Measurements from ENCODE around the gene IL17RB.

IL17RB gene

DNA sequence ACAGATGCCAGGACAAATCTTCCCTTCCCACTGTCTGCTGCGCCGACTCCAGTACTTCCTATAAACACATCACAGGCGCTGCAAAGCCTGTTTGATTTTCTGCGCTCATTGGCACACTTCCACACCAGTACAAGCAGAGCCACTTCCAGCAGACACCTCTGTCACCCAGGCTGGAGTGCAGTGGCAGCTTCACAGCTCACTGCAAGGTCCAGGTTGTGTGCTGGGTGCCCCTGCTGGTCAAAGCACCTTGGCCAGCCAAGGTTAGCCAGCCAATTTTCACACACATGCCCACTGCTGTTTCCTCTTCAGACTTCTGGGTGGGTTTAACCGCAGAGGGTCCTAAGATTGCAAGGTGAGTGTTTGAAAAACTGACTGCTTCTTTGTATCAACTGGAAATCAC is 5.1 kb upstream of the IL17RB start:
- TF ChIP-seq, protein P1, sequence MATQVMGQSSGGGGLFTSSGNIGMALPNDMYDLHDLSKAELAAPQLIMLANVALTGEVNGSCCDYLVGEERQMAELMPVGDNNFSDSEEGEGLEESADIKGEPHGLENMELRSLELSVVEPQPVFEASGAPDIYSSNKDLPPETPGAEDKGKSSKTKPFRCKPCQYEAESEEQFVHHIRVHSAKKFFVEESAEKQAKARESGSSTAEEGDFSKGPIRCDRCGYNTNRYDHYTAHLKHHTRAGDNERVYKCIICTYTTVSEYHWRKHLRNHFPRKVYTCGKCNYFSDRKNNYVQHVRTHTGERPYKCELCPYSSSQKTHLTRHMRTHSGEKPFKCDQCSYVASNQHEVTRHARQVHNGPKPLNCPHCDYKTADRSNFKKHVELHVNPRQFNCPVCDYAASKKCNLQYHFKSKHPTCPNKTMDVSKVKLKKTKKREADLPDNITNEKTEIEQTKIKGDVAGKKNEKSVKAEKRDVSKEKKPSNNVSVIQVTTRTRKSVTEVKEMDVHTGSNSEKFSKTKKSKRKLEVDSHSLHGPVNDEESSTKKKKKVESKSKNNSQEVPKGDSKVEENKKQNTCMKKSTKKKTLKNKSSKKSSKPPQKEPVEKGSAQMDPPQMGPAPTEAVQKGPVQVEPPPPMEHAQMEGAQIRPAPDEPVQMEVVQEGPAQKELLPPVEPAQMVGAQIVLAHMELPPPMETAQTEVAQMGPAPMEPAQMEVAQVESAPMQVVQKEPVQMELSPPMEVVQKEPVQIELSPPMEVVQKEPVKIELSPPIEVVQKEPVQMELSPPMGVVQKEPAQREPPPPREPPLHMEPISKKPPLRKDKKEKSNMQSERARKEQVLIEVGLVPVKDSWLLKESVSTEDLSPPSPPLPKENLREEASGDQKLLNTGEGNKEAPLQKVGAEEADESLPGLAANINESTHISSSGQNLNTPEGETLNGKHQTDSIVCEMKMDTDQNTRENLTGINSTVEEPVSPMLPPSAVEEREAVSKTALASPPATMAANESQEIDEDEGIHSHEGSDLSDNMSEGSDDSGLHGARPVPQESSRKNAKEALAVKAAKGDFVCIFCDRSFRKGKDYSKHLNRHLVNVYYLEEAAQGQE (IDR thresholded peaks at IDR 0.05; ENCODE audit: insufficient read depth in 1 of 2, low read depth in 2 of 2, low read length in 2 of 2), result no peak

- no peak for TF ChIP-seq POLR2AphosphoS5 (IDR thresholded peaks at IDR 0.05; ENCODE audit: low read depth, low read length)
- TF ChIP-seq SIN3A (IDR thresholded peaks at IDR 0.05; ENCODE audit: borderline replicate concordance, insufficient read depth, low read length), result no peak
- no peak for TF ChIP-seq TAF1 (IDR thresholded peaks at IDR 0.05; ENCODE audit: borderline replicate concordance, insufficient read depth, low read length)
- TF ChIP-seq, protein P1 (IDR thresholded peaks at IDR 0.05; ENCODE audit: insufficient read depth in 1 of 2, low read depth in 2 of 2, low read length in 2 of 2), result no peak
- TF ChIP-seq FOXP2 (optimal IDR thresholded peaks at IDR 0.05; ENCODE audit: borderline replicate concordance, extremely low read depth, extremely low read length, insufficient read depth), result no peak
Measured at GRCh38 chr3:53842436-53843194, 3.8 kb upstream of the IL17RB start.

GRCh38 chr3:53843195-53844177 is 2.9 kb upstream of the IL17RB start:
- TF ChIP-seq POLR2AphosphoS5 (IDR thresholded peaks at IDR 0.05; ENCODE audit: low read depth, low read length), result no peak

- no peak for TF ChIP-seq TAF1 (IDR thresholded peaks at IDR 0.05; ENCODE audit: borderline replicate concordance, insufficient read depth, low read length)
- no peak for TF ChIP-seq SIN3A (IDR thresholded peaks at IDR 0.05; ENCODE audit: borderline replicate concordance, insufficient read depth, low read length)
- no peak for TF ChIP-seq FOXP2 (optimal IDR thresholded peaks at IDR 0.05; ENCODE audit: borderline replicate concordance, extremely low read depth, extremely low read length, insufficient read depth)
- TF ChIP-seq, protein P1 (IDR thresholded peaks at IDR 0.05; ENCODE audit: insufficient read depth in 1 of 2, low read depth in 2 of 2, low read length in 2 of 2), result no peak
- TF ChIP-seq POLR2AphosphoS5 (IDR thresholded peaks at IDR 0.05; ENCODE audit: low read depth, low read length), result no peak
Measured at GRCh38 chr3:53844262-53845102, 1.9 kb upstream of the IL17RB start.

- TF ChIP-seq SIN3A (IDR thresholded peaks at IDR 0.05; ENCODE audit: borderline replicate concordance, insufficient read depth, low read length), result no peak
- TF ChIP-seq FOXP2 (optimal IDR thresholded peaks at IDR 0.05; ENCODE audit: borderline replicate concordance, extremely low read depth, extremely low read length, insufficient read depth), result no peak
- TF ChIP-seq, protein P1 (IDR thresholded peaks at IDR 0.05; ENCODE audit: insufficient read depth in 1 of 2, low read depth in 2 of 2, low read length in 2 of 2), result no peak
- no peak for TF ChIP-seq POLR2AphosphoS5 (IDR thresholded peaks at IDR 0.05; ENCODE audit: low read depth, low read length)
- TF ChIP-seq TAF1 (IDR thresholded peaks at IDR 0.05; ENCODE audit: borderline replicate concordance, insufficient read depth, low read length), result no peak
Measured at GRCh38 chr3:53845103-53845880, 1.1 kb upstream of the IL17RB start.

Measured in PFSK-1 (cell line).